GM23338 (cell line): ENCODE measurements around the gene ANGPTL3. TPM values are rescaled to one million over a fixed set of nuclear protein-coding genes. Genes with fewer than 3 reads are reported as not detected.
A peak's percentile ranks its signal among the peaks of the same experiment; 100 is the strongest.

Experiments
- ATAC-seq: fragments of 200-7000 bp; cut with Tn5 transposase; 3 replicates; pipeline ENCODE4 v1.9.1; 2020
- DNase-seq: peaks from one replicate; pipeline ENCODE4 v3.0.0-alpha.2; 2015; ENCODE audit warnings: low spot score
- H2AFZ ChIP-seq: fragments of 200-600 bp; sonication (generic); 2 replicates; pipeline ENCODE4 v1.8.0; 2016; ENCODE audit warnings: antibody characterized with exemption, mild to moderate bottlenecking, moderate library complexity
- H3F3A ChIP-seq: fragments of 200-600 bp; sonication (generic); replicated peaks from 2 replicates; pipeline ENCODE4 v1.8.0; 2017; ENCODE audit warnings: antibody characterized with exemption, mixed run types, low read depth
- H3K27ac ChIP-seq: fragments of 200-600 bp; sonication (generic); 2 replicates; pipeline ENCODE4 v1.6.1; 2016; ENCODE audit warnings: low read depth
- H3K27me3 ChIP-seq: fragments of 200-600 bp; sonication (generic); 2 replicates; pipeline ENCODE4 v1.8.0; 2016; ENCODE audit warnings: mild to moderate bottlenecking, mixed run types, moderate library complexity; ENCODE audit not compliant: insufficient read depth
- H3K36me3 ChIP-seq: fragments of 200-600 bp; sonication (generic); 2 replicates; pipeline ENCODE4 v1.8.0; 2016; ENCODE audit warnings: mild to moderate bottlenecking; ENCODE audit not compliant: insufficient read depth
- H3K4me1 ChIP-seq: fragments of 200-600 bp; sonication (generic); 2 replicates; pipeline ENCODE4 v1.8.0; 2016; ENCODE audit warnings: mild to moderate bottlenecking, moderate library complexity; ENCODE audit not compliant: insufficient read depth
- H3K4me2 ChIP-seq: fragments of 200-600 bp; sonication (generic); 2 replicates; pipeline ENCODE4 v1.7.1; 2017; ENCODE audit warnings: mixed run types
- H3K4me3 ChIP-seq: fragments of 200-600 bp; sonication (generic); 2 replicates; pipeline ENCODE4 v1.6.1; 2016; ENCODE audit warnings: mixed run types
- H3K79me2 ChIP-seq: fragments of 200-600 bp; sonication (generic); replicated peaks from 2 replicates; pipeline ENCODE4 v1.8.0; 2017; ENCODE audit warnings: mild to moderate bottlenecking; ENCODE audit not compliant: insufficient read depth
- H3K9me2 ChIP-seq: fragments of 200-600 bp; sonication (generic); 2 replicates; pipeline ENCODE4 v1.8.0; 2017; ENCODE audit not compliant: insufficient read depth
- H4K20me1 ChIP-seq: fragments of 200-600 bp; sonication (generic); replicated peaks from 2 replicates; pipeline ENCODE4 v1.8.0; 2017; ENCODE audit warnings: mild to moderate bottlenecking; ENCODE audit not compliant: insufficient read depth
- H3K27ac Mint-ChIP-seq: 2 replicates; pipeline ENCODE4 v1.8.0; 2020; ENCODE audit warnings: inconsistent platforms, mild to moderate bottlenecking, moderate library complexity, mixed read lengths
- H3K27me3 Mint-ChIP-seq: 3 replicates; pipeline ENCODE4 v1.8.0; 2022; ENCODE audit warnings: low read depth, mild to moderate bottlenecking, moderate library complexity, mixed read lengths, inconsistent platforms; ENCODE audit not compliant: insufficient read depth, poor library complexity
- H3K36me3 Mint-ChIP-seq: 3 replicates; pipeline ENCODE4 v1.8.0; 2021; ENCODE audit warnings: low read depth, mild to moderate bottlenecking, inconsistent platforms, moderate library complexity, mixed read lengths
- H3K4me1 Mint-ChIP-seq: 3 replicates; pipeline ENCODE4 v1.8.0; 2020; ENCODE audit warnings: mild to moderate bottlenecking, inconsistent platforms, mixed read lengths
- H3K4me3 Mint-ChIP-seq: 3 replicates; pipeline ENCODE4 v1.8.0; 2021; ENCODE audit warnings: moderate library complexity, mild to moderate bottlenecking, inconsistent platforms, mixed read lengths
- H3K9me3 Mint-ChIP-seq: 3 replicates; pipeline ENCODE4 v1.8.0; 2020; ENCODE audit warnings: moderate library complexity, mild to moderate bottlenecking, inconsistent platforms, mixed read lengths
- ETS1 ChIP-seq: IDR thresholded peaks from 2 replicates; pipeline ENCODE4 v1.6.1; 2016; ENCODE audit warnings: antibody characterized with exemption
- EZH2 ChIP-seq: fragments of 200-600 bp; sonication (generic); IDR thresholded peaks from one replicate; pipeline ENCODE4 v1.8.0; 2017; ENCODE audit warnings: antibody characterized with exemption, mild to moderate bottlenecking, low read depth; ENCODE audit not compliant: unreplicated experiment
- REST ChIP-seq: IDR thresholded peaks from one replicate; pipeline ENCODE4 v1.6.1; 2018; ENCODE audit warnings: antibody characterized with exemption; ENCODE audit not compliant: unreplicated experiment
- ZNF462 ChIP-seq: fragments of 250-450 bp; sonication (Bioruptor Pico); IDR thresholded peaks from 2 replicates; pipeline ENCODE4 v1.5.0; 2020; ENCODE audit warnings: mild to moderate bottlenecking, moderate library complexity
- polyA plus RNA-seq: library from polyadenylated mRNA; unstranded; fragments of >200 nt; fragmentation: Nextera tagmentation; extraction: Ambion mirVana; gene quantifications from 2 replicates; pipeline ENCODE4 v1.2.1, GENCODE V29; 2016
- total RNA-seq: library from RNA; depleted of rRNA; stranded (reverse); fragments of >200 nt; shearing (Covaris generic); gene quantifications from 2 replicates; pipeline ENCODE4 v1.2.3, GENCODE V29; 2014

Gene ANGPTL3
- total and polyA plus RNA-seq, 2 experiments from 2014 or later: 0.16 TPM; not detected in 1

- no peak for ATAC-seq
- Histone ChIP-seq H4K20me1 (no peaks in the 10 kb centered on the region), H3F3A (no peaks in the 10 kb centered on the region), H3K4me2 (no peak overlapping the region), H2AFZ (no peak overlapping the region), H3K36me3 (no peaks in the 10 kb centered on the region), H3K79me2 (no peaks in the 10 kb centered on the region), H3K27me3 (no peaks in the 10 kb centered on the region), H3K4me1 (peaks cover 9% of the 10 kb centered on the region), H3K27ac (0 out of 2 replicates have a peak overlapping the region, but pooled peaks have one; percentile 20), H3K9me2 (no peaks in the 10 kb centered on the region), H3K4me3 (no peak overlapping the region)
- no peak overlapping the region for H3K27ac Mint-ChIP-seq
- H3K36me3 Mint-ChIP-seq: peaks cover 9% of the 10 kb centered on the region
- H3K27me3 Mint-ChIP-seq: no peaks in the 10 kb centered on the region
- TF ChIP-seq ETS1 (no peak), REST (no peak), ZNF462 (no peak), EZH2 (no peak)
- DNase-seq: no peak
- peaks cover 5% of the 10 kb centered on the region; the same call in 1 of the 3 replicates for H3K9me3 Mint-ChIP-seq
- no peak overlapping the region for H3K4me3 Mint-ChIP-seq
- H3K4me1 Mint-ChIP-seq: peaks cover 3% of the 10 kb centered on the region
These were observed 23.6 kb upstream of the ANGPTL3 start for GRCh38 chr1:62573675-62574074.
